Neural progenitor cell (in vitro differentiated cells): ENCODE data around the gene MELTF. TPM values are rescaled to one million over a fixed set of nuclear protein-coding genes. Genes with fewer than 3 reads are reported as not detected.
A peak's percentile ranks its signal among the peaks of the same experiment; 100 is the strongest.

ENCODE experiments used
- DNase-seq: peaks from one replicate; pipeline ENCODE4 v3.0.0-alpha.2; 2016; ENCODE audit warnings: low spot score
- H2AFZ ChIP-seq: fragments of 200-600 bp; sonication (generic); replicated peaks from 2 replicates; pipeline ENCODE4 v1.6.1; 2016; ENCODE audit warnings: antibody characterized with exemption
- H3F3A ChIP-seq: fragments of 200-600 bp; sonication (generic); 2 replicates; pipeline ENCODE4 v1.6.1; 2016; ENCODE audit warnings: antibody characterized with exemption, low read depth
- H3K27ac ChIP-seq: fragments of 200-600 bp; sonication (generic); 2 replicates; pipeline ENCODE4 v1.5.1; 2016; ENCODE audit warnings: mild to moderate bottlenecking
- H3K27me3 ChIP-seq: fragments of 200-600 bp; sonication (generic); 2 replicates; pipeline ENCODE4 v1.6.1; 2016; ENCODE audit warnings: mild to moderate bottlenecking, moderate library complexity
- H3K36me3 ChIP-seq: fragments of 200-600 bp; sonication (generic); 2 replicates; pipeline ENCODE4 v1.5.1; 2016
- H3K4me1 ChIP-seq: fragments of 200-600 bp; sonication (generic); 2 replicates; pipeline ENCODE4 v1.6.1; 2016; ENCODE audit warnings: mixed run types
- H3K4me2 ChIP-seq: fragments of 200-600 bp; sonication (generic); 2 replicates; pipeline ENCODE4 v1.6.1; 2016
- H3K4me3 ChIP-seq: fragments of 200-600 bp; sonication (generic); 2 replicates; pipeline ENCODE4 v1.5.1; 2016
- H3K79me2 ChIP-seq: fragments of 200-600 bp; sonication (generic); 2 replicates; pipeline ENCODE4 v1.6.1; 2016; ENCODE audit warnings: low read depth
- H3K9ac ChIP-seq: fragments of 200-600 bp; sonication (generic); 2 replicates; pipeline ENCODE4 v1.6.1; 2016
- H3K9me3 ChIP-seq: fragments of 200-600 bp; sonication (generic); 2 replicates; pipeline ENCODE4 v1.5.1; 2016; ENCODE audit warnings: low read depth
- H4K20me1 ChIP-seq: fragments of 200-600 bp; sonication (generic); 2 replicates; pipeline ENCODE4 v1.6.1; 2016; ENCODE audit warnings: low read depth
- H3K27ac Mint-ChIP-seq: 3 replicates; pipeline ENCODE4 v1.8.0; 2021; ENCODE audit warnings: mixed read lengths
- H3K27me3 Mint-ChIP-seq: 2 replicates; pipeline ENCODE4 v1.8.0; 2022; ENCODE audit warnings: low read depth, mild to moderate bottlenecking, inconsistent platforms, moderate library complexity, mixed read lengths; ENCODE audit not compliant: insufficient read depth
- H3K36me3 Mint-ChIP-seq: 3 replicates; pipeline ENCODE4 v1.8.0; 2021; ENCODE audit warnings: mixed read lengths
- H3K4me1 Mint-ChIP-seq: 3 replicates; pipeline ENCODE4 v1.8.0; 2021; ENCODE audit warnings: mixed read lengths
- H3K4me3 Mint-ChIP-seq: 3 replicates; pipeline ENCODE4 v1.8.0; 2021; ENCODE audit warnings: mild to moderate bottlenecking, moderate library complexity, mixed read lengths
- H3K9me3 Mint-ChIP-seq: 3 replicates; pipeline ENCODE4 v1.8.0; 2020; ENCODE audit warnings: mixed read lengths
- CTCF ChIP-seq: fragments of 200-600 bp; sonication (generic); IDR thresholded peaks from 2 replicates; pipeline ENCODE4 v1.5.1; 2017; ENCODE audit warnings: antibody characterized with exemption, mild to moderate bottlenecking
- EZH2 ChIP-seq: fragments of 200-600 bp; sonication (generic); IDR thresholded peaks from 2 replicates; pipeline ENCODE4 v1.6.1; 2017; ENCODE audit warnings: antibody characterized with exemption, mild to moderate bottlenecking, moderate library complexity
- EZH2phosphoT487 ChIP-seq: fragments of 200-600 bp; sonication (generic); IDR thresholded peaks from 2 replicates; pipeline ENCODE4 v1.6.1; 2017; ENCODE audit warnings: antibody characterized with exemption
- total RNA-seq: library from RNA; depleted of rRNA; stranded (reverse); fragments of >200 nt; gene quantifications from 2 replicates; pipeline ENCODE4 v1.2.3, GENCODE V29; 2015; ENCODE audit warnings: low replicate concordance

The MELTF gene
- total RNA-seq: 0.28 and 4.2 TPM in 2 replicates

- H3K27me3 Mint-ChIP-seq: peaks cover 22% of the 10 kb centered on the region
- no peaks in the 10 kb centered on the region for H3K4me1 ChIP-seq
- peak; percentile 88 for DNase-seq
- H3K36me3 Mint-ChIP-seq: no peaks in the 10 kb centered on the region
- H3K4me3 ChIP-seq: peak within 1 kb of the TSS; percentile 75
- no peak within 1 kb of the TSS for H3K27ac ChIP-seq
- peak within 1 kb of the TSS; percentile 92 for H3K4me2 ChIP-seq
- peak; percentile 94 for TF ChIP-seq CTCF
- TF ChIP-seq EZH2: peak; percentile 63
- no peak for TF ChIP-seq EZH2phosphoT487
- no peak within 1 kb of the TSS for H3K9ac ChIP-seq
- no peaks in the 10 kb centered on the region for H4K20me1 ChIP-seq
- peaks cover 11% of the 10 kb centered on the region for H3K4me1 Mint-ChIP-seq
- H2AFZ ChIP-seq: peak within 1 kb of the TSS; percentile 100
- no peaks in the 10 kb centered on the region for H3K9me3 Mint-ChIP-seq
- no peak within 1 kb of the TSS for H3K27ac Mint-ChIP-seq
- peaks cover 29% of the 10 kb centered on the region for H3K27me3 ChIP-seq
- H3K79me2 ChIP-seq: no peaks in the 10 kb centered on the region
- H3K4me3 Mint-ChIP-seq: peak within 1 kb of the TSS; percentile 76
- H3K9me3 ChIP-seq: no peaks in the 10 kb centered on the region
- H3F3A ChIP-seq: peaks cover 5% of the 10 kb centered on the region
- H3K36me3 ChIP-seq: no peaks in the 10 kb centered on the region
These were observed at the start of gene MELTF for GRCh38 chr3:197029511-197030167. Gene MELTF, minus strand, starts transcription at chr3:197029817. Its CDS starts 115 bp downstream, at chr3:197029702.

GRCh38 chr3:197076415-197076814 is 46.8 kb upstream of the MELTF start:
- no peaks in the 10 kb centered on the region for H3K27me3 Mint-ChIP-seq
- no peak overlapping the region for H3K4me3 Mint-ChIP-seq
- H3K9ac ChIP-seq: no peak overlapping the region
- peaks cover 2% of the 10 kb centered on the region for H3K36me3 ChIP-seq
- no peaks in the 10 kb centered on the region for H3K9me3 Mint-ChIP-seq
- no peak overlapping the region for H2AFZ ChIP-seq
- no peaks in the 10 kb centered on the region for H3K9me3 ChIP-seq
- H3K27me3 ChIP-seq: no peaks in the 10 kb centered on the region
- no peak overlapping the region for H3K27ac Mint-ChIP-seq
- no peak for DNase-seq
- H3K4me1 Mint-ChIP-seq: peaks cover 3% of the 10 kb centered on the region
- H3K79me2 ChIP-seq: no peaks in the 10 kb centered on the region
- no peaks in the 10 kb centered on the region for H3K4me1 ChIP-seq
- no peak overlapping the region for H3K4me2 ChIP-seq
- TF ChIP-seq EZH2: no peak
- H4K20me1 ChIP-seq: no peaks in the 10 kb centered on the region
- H3K4me3 ChIP-seq: no peak overlapping the region
- H3K27ac ChIP-seq: no peak overlapping the region
- peaks cover 11% of the 10 kb centered on the region for H3F3A ChIP-seq
- peaks cover 13% of the 10 kb centered on the region for H3K36me3 Mint-ChIP-seq

GRCh38 chr3:197068077-197068476 is 38.5 kb upstream of the MELTF start:
- no peak overlapping the region for H3K4me3 ChIP-seq
- no peaks in the 10 kb centered on the region for H3K27me3 Mint-ChIP-seq
- TF ChIP-seq CTCF (no peak), EZH2 (no peak), EZH2phosphoT487 (no peak)
- peaks cover 16% of the 10 kb centered on the region for H3K36me3 Mint-ChIP-seq
- H3K4me1 ChIP-seq: no peaks in the 10 kb centered on the region
- no peaks in the 10 kb centered on the region for H3K79me2 ChIP-seq
- no peak overlapping the region for H3K27ac Mint-ChIP-seq
- peaks cover 8% of the 10 kb centered on the region for H3F3A ChIP-seq
- H2AFZ ChIP-seq: no peak overlapping the region
- H3K36me3 ChIP-seq: peaks cover 33% of the 10 kb centered on the region
- H3K4me2 ChIP-seq: no peak overlapping the region
- H3K9ac ChIP-seq: no peak overlapping the region
- H3K4me3 Mint-ChIP-seq: no peak overlapping the region
- H3K4me1 Mint-ChIP-seq: no peaks in the 10 kb centered on the region
- no peaks in the 10 kb centered on the region for H3K9me3 ChIP-seq
- H3K27me3 ChIP-seq: no peaks in the 10 kb centered on the region
- H3K9me3 Mint-ChIP-seq: no peaks in the 10 kb centered on the region
- DNase-seq: no peak
- no peaks in the 10 kb centered on the region for H4K20me1 ChIP-seq
- no peak overlapping the region for H3K27ac ChIP-seq

- no peak overlapping the region for H2AFZ ChIP-seq
- peaks cover 32% of the 10 kb centered on the region for H3K36me3 ChIP-seq
- no peaks in the 10 kb centered on the region for H3K79me2 ChIP-seq
- no peak overlapping the region for H3K9ac ChIP-seq
- H3K27ac Mint-ChIP-seq: no peak overlapping the region
- H3K36me3 Mint-ChIP-seq: peaks cover 21% of the 10 kb centered on the region
- TF ChIP-seq EZH2 (no peak), EZH2phosphoT487 (no peak), CTCF (no peak)
- H3K4me3 ChIP-seq: no peak overlapping the region
- peaks cover 8% of the 10 kb centered on the region for H3F3A ChIP-seq
- no peaks in the 10 kb centered on the region for H3K27me3 Mint-ChIP-seq
- no peak overlapping the region for H3K27ac ChIP-seq
- no peak overlapping the region for H3K4me2 ChIP-seq
- H4K20me1 ChIP-seq: no peaks in the 10 kb centered on the region
- H3K27me3 ChIP-seq: no peaks in the 10 kb centered on the region
- no peaks in the 10 kb centered on the region for H3K9me3 ChIP-seq
- H3K9me3 Mint-ChIP-seq: no peaks in the 10 kb centered on the region
- no peak overlapping the region for H3K4me3 Mint-ChIP-seq
- H3K4me1 ChIP-seq: no peaks in the 10 kb centered on the region
- no peaks in the 10 kb centered on the region for H3K4me1 Mint-ChIP-seq
- no peak for DNase-seq
These were observed 35.2 kb upstream of the MELTF start for GRCh38 chr3:197064771-197065170.
